IMR-90 (cell line): ENCODE data around the gene TOR2A.

Experiments used
- CEBPB ChIP-seq: IDR thresholded peaks from 2 replicates; pipeline ENCODE4 v1.6.1; 2012; ENCODE audit warnings: low read depth, low read length, improper control_type of control experiment
- CTCF ChIP-seq: conservative IDR thresholded peaks from 2 replicates; pipeline ENCODE4 v1.5.1; 2012; ENCODE audit warnings: mild to moderate bottlenecking, low read depth, low read length, improper control_type of control experiment
- MAFK ChIP-seq: IDR thresholded peaks from 2 replicates; pipeline ENCODE4 v1.6.1; 2012; ENCODE audit warnings: low read depth, low read length, improper control_type of control experiment
- RAD21 ChIP-seq: IDR thresholded peaks from 2 replicates; pipeline ENCODE4 v1.6.1; 2012; ENCODE audit warnings: low read length, improper control_type of control experiment
- USF2 ChIP-seq: fragments of 150-350 bp; IDR thresholded peaks from 2 replicates; pipeline ENCODE4 v1.6.1; 2017; ENCODE audit warnings: mild to moderate bottlenecking, antibody characterized with exemption, low read length, low read depth

GRCh38 chr9:127770583-127770904 is 35.5 kb upstream of the TOR2A start:
- no peak for TF ChIP-seq CEBPB
- no peak for TF ChIP-seq USF2
- TF ChIP-seq MAFK, result no peak
- no peak for TF ChIP-seq CTCF
- TF ChIP-seq RAD21, result no peak
